ENCODE data around the gene ANKRD63. TPM values are rescaled to one million over a fixed set of nuclear protein-coding genes. Genes with fewer than 3 reads are reported as not detected.

Gene ANKRD63
- total and polyA plus RNA-seq, 2 of the 13 experiments (the other 11 are each of a cell fraction or from before 2014, with no cell fraction given): not detected

GRCh38 chr15:40282147-40282868 is 556 bp downstream of the ANKRD63 start (continued):
- TF ChIP-seq RBM39 (IDR thresholded peaks at IDR 0.05; ENCODE audit: low read depth, low read length, poor library complexity, severe bottlenecking): peak; percentile 55
- TF ChIP-seq, protein P1, sequence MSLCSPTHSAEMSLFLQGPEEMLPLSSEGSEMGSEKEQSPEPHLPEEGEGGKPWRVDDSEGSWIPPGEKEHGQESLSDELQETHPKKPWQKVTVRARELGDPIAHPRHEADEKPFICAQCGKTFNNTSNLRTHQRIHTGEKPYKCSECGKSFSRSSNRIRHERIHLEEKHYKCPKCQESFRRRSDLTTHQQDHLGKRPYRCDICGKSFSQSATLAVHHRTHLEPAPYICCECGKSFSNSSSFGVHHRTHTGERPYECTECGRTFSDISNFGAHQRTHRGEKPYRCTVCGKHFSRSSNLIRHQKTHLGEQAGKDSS (CRISPR knock-in tag; IDR thresholded peaks at IDR 0.05; ENCODE audit: borderline replicate concordance, low read depth): no peak
- TF ChIP-seq ZFX (CRISPR knock-in tag; IDR thresholded peaks at IDR 0.05; ENCODE audit: low read depth): peak; percentile 57
- peak; percentile 58; the same call in 1 of the 2 replicates for TF ChIP-seq MYC (CRISPR knock-in tag; IDR thresholded peaks at IDR 0.05; ENCODE audit: borderline replicate concordance)
- TF ChIP-seq KLF12 (CRISPR knock-in tag; IDR thresholded peaks at IDR 0.05; ENCODE audit: borderline replicate concordance): 0 out of 2 replicates have a peak, but pooled peaks have one; percentile 39
- TF ChIP-seq TBP (CRISPR knock-in tag; IDR thresholded peaks at IDR 0.05): no peak
- TF ChIP-seq ZNF296 (CRISPR knock-in tag; conservative IDR thresholded peaks at IDR 0.05): no peak
- TF ChIP-seq ZNF557 (CRISPR knock-in tag; IDR thresholded peaks at IDR 0.05): 0 out of 2 replicates have a peak, but pooled peaks have one; percentile 24
- 0 out of 2 replicates have a peak, but pooled peaks have one; percentile 27 for TF ChIP-seq RXRA (CRISPR knock-in tag; IDR thresholded peaks at IDR 0.05)
- TF ChIP-seq, protein P2, sequence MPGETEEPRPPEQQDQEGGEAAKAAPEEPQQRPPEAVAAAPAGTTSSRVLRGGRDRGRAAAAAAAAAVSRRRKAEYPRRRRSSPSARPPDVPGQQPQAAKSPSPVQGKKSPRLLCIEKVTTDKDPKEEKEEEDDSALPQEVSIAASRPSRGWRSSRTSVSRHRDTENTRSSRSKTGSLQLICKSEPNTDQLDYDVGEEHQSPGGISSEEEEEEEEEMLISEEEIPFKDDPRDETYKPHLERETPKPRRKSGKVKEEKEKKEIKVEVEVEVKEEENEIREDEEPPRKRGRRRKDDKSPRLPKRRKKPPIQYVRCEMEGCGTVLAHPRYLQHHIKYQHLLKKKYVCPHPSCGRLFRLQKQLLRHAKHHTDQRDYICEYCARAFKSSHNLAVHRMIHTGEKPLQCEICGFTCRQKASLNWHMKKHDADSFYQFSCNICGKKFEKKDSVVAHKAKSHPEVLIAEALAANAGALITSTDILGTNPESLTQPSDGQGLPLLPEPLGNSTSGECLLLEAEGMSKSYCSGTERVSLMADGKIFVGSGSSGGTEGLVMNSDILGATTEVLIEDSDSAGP (CRISPR knock-in tag; IDR thresholded peaks at IDR 0.05; ENCODE audit: borderline replicate concordance): peak; percentile 86; the same call in 1 of the 2 replicates
- TF ChIP-seq MAZ (IDR thresholded peaks at IDR 0.05; ENCODE audit: borderline replicate concordance, low read depth, low read length): no peak
- peak; percentile 61 for TF ChIP-seq MAZ (CRISPR knock-in tag; IDR thresholded peaks at IDR 0.05; ENCODE audit: low read depth)
- TF ChIP-seq SOX6 (IDR thresholded peaks at IDR 0.05): no peak
- TF ChIP-seq SOX6 (CRISPR knock-in tag; IDR thresholded peaks at IDR 0.05): no peak
- TF ChIP-seq ZNF275 (CRISPR knock-in tag; IDR thresholded peaks at IDR 0.05; ENCODE audit: borderline replicate concordance): 0 out of 2 replicates have a peak, but pooled peaks have one; percentile 34
- TF ChIP-seq HNRNPLL (IDR thresholded peaks at IDR 0.05; ENCODE audit: low read depth, low read length, poor library complexity, severe bottlenecking): peak; percentile 52
- TF ChIP-seq RAD21 (CRISPR knock-in tag; IDR thresholded peaks at IDR 0.05): peak; percentile 43; the same call in 1 of the 2 replicates
- TF ChIP-seq EED (CRISPR knock-in tag; IDR thresholded peaks at IDR 0.05): peak; percentile 11; the same call in 1 of the 2 replicates
- TF ChIP-seq NFKB2 (CRISPR knock-in tag; IDR thresholded peaks at IDR 0.05; ENCODE audit: borderline replicate concordance): peak; percentile 47; the same call in 1 of the 2 replicates
- TF ChIP-seq, protein P3, sequence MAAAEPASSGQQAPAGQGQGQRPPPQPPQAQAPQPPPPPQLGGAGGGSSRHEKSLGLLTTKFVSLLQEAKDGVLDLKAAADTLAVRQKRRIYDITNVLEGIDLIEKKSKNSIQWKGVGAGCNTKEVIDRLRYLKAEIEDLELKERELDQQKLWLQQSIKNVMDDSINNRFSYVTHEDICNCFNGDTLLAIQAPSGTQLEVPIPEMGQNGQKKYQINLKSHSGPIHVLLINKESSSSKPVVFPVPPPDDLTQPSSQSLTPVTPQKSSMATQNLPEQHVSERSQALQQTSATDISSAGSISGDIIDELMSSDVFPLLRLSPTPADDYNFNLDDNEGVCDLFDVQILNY (CRISPR knock-in tag; conservative IDR thresholded peaks at IDR 0.05): no peak
- TF ChIP-seq, protein P4, sequence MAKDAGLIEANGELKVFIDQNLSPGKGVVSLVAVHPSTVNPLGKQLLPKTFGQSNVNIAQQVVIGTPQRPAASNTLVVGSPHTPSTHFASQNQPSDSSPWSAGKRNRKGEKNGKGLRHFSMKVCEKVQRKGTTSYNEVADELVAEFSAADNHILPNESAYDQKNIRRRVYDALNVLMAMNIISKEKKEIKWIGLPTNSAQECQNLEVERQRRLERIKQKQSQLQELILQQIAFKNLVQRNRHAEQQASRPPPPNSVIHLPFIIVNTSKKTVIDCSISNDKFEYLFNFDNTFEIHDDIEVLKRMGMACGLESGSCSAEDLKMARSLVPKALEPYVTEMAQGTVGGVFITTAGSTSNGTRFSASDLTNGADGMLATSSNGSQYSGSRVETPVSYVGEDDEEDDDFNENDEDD (CRISPR knock-in tag; IDR thresholded peaks at IDR 0.05; ENCODE audit: borderline replicate concordance): peak; percentile 35; the same call in 1 of the 2 replicates
- peak; percentile 34; the same call in 1 of the 2 replicates for TF ChIP-seq BRCA1 (CRISPR knock-in tag; IDR thresholded peaks at IDR 0.05)
- peak; percentile 60; the same call in 1 of the 2 replicates for TF ChIP-seq ZNF232 (CRISPR knock-in tag; IDR thresholded peaks at IDR 0.05; ENCODE audit: borderline replicate concordance)
- 0 out of 2 replicates have a peak, but pooled peaks have one; percentile 21 for TF ChIP-seq AKAP8 (CRISPR knock-in tag; IDR thresholded peaks at IDR 0.05)
